GM12873 (cell line): Measurements from ENCODE around the gene FGF9.

Experiments used
- CTCF ChIP-seq: IDR thresholded peaks from 2 replicates; pipeline ENCODE4 v1.5.1; 2012; ENCODE audit warnings: low read depth, mild to moderate bottlenecking, moderate library complexity, low read length, control low read depth; ENCODE audit not compliant: insufficient read depth; ENCODE audit errors: missing control alignments

Gene FGF9

GRCh38 chr13:21748166-21748565, 77.3 kb downstream of the FGF9 start:
- TF ChIP-seq CTCF = no peak

GRCh38 chr13:21749410-21749809, 78.5 kb downstream of the FGF9 start:
- no peak for TF ChIP-seq CTCF

- no peak for TF ChIP-seq CTCF
These were observed 81.6 kb downstream of the FGF9 start for GRCh38 chr13:21752501-21752900.

GRCh38 chr13:21753117-21753729, 82.3 kb downstream of the FGF9 start:
- no peak for TF ChIP-seq CTCF
